DMS153 treated with DMSO at 0.1 percent for 48 hours (cell line): ENCODE measurements around the gene ANOS1.
"Not testable (repeated sequence)": the region's sequence is repeated elsewhere in the genome, so short reads cannot be mapped to it uniquely, and the experiment has no call there.

Experiments
- DNase-seq: peaks from one replicate; lab custom pipeline; 2025; ENCODE audit not compliant: unreplicated experiment; lab: John Stamatoyannopoulos, UW

The ANOS1 gene

GRCh38 chrX:8731559-8732395 is at the start of gene ANOS1:
Gene ANOS1 (minus strand): TSS chrX:8732137. CDS start chrX:8732036, 101 bp downstream.
- no peak for DNase-seq

- no peak for DNase-seq
These were observed 41.2 kb upstream of the ANOS1 start for GRCh38 chrX:8773117-8773516.

GRCh38 chrX:8760021-8760420 is 28.1 kb upstream of the ANOS1 start:
- DNase-seq: no peak

- DNase-seq: not testable (repeated sequence)
These were observed 26.8 kb upstream of the ANOS1 start for GRCh38 chrX:8758706-8759105.

- not testable (repeated sequence) for DNase-seq
These were observed 25.9 kb upstream of the ANOS1 start for GRCh38 chrX:8757609-8758389.

GRCh38 chrX:8755813-8756212 is 23.9 kb upstream of the ANOS1 start:
- DNase-seq: no peak

- no peak for DNase-seq
These were observed 23.2 kb upstream of the ANOS1 start for GRCh38 chrX:8755116-8755515.

GRCh38 chrX:8749697-8750096 is 17.8 kb upstream of the ANOS1 start:
- DNase-seq: no peak

GRCh38 chrX:8748855-8749254 is 16.9 kb upstream of the ANOS1 start:
- DNase-seq: no peak

- peak; percentile 4 for DNase-seq
These were observed 11.3 kb upstream of the ANOS1 start for GRCh38 chrX:8743126-8743732.

GRCh38 chrX:8741981-8742380 is 10.0 kb upstream of the ANOS1 start:
- no peak for DNase-seq

GRCh38 chrX:8738588-8739189 is 6.8 kb upstream of the ANOS1 start:
- peak; percentile 13 for DNase-seq

GRCh38 chrX:8737883-8738282 is 5.9 kb upstream of the ANOS1 start:
- no peak for DNase-seq

- no peak for DNase-seq
These were observed 952 bp downstream of the ANOS1 start for GRCh38 chrX:8730812-8731558.

GRCh38 chrX:8729811-8730210 is 2.1 kb downstream of the ANOS1 start:
- no peak for DNase-seq

- no peak for DNase-seq
These were observed 2.9 kb downstream of the ANOS1 start for GRCh38 chrX:8728932-8729535.

- peak; percentile 68 for DNase-seq
These were observed 5.8 kb downstream of the ANOS1 start for GRCh38 chrX:8726031-8726652.

GRCh38 chrX:8724300-8724699 is 7.6 kb downstream of the ANOS1 start:
- no peak for DNase-seq

GRCh38 chrX:8721536-8721935 is 10.4 kb downstream of the ANOS1 start:
- no peak for DNase-seq

- no peak for DNase-seq
These were observed 11.8 kb downstream of the ANOS1 start for GRCh38 chrX:8720136-8720535.
